HG03469 (cell line): ENCODE data around the gene ELAC2.

ENCODE experiments used
- ATAC-seq: cut with Tn5 transposase; IDR thresholded peaks from one replicate; pipeline ENCODE4 v1.9.1; 2021; ENCODE audit warnings: mild to moderate bottlenecking, moderate library complexity, moderate number of reproducible peaks; ENCODE audit not compliant: unreplicated experiment

The ELAC2 gene

GRCh38 chr17:13017655-13018459 is at the start of gene ELAC2:
ELAC2 (minus strand) TSS chr17:13018027; CDS start chr17:13017947, 80 bp downstream.
- peak; percentile 97 for ATAC-seq

- ATAC-seq, result no peak
These were observed 47.2 kb upstream of the ELAC2 start for GRCh38 chr17:13065032-13065431.

GRCh38 chr17:13055131-13055530 is 37.3 kb upstream of the ELAC2 start:
- no peak for ATAC-seq

GRCh38 chr17:13054666-13055065 is 36.8 kb upstream of the ELAC2 start:
- no peak for ATAC-seq

GRCh38 chr17:13051915-13052314 is 34.1 kb upstream of the ELAC2 start:
- ATAC-seq, result no peak

GRCh38 chr17:13047011-13047606 is 29.3 kb upstream of the ELAC2 start:
- no peak for ATAC-seq

GRCh38 chr17:13046361-13046760 is 28.5 kb upstream of the ELAC2 start:
- ATAC-seq, result no peak

- no peak for ATAC-seq
These were observed 26.8 kb upstream of the ELAC2 start for GRCh38 chr17:13044572-13045065.

- ATAC-seq, result no peak
These were observed 21.3 kb upstream of the ELAC2 start for GRCh38 chr17:13038931-13039665.

- ATAC-seq, result no peak
These were observed 18.9 kb upstream of the ELAC2 start for GRCh38 chr17:13036751-13037150.

GRCh38 chr17:13035420-13035819 is 17.6 kb upstream of the ELAC2 start:
- ATAC-seq, result no peak

- no peak for ATAC-seq
These were observed 14.0 kb upstream of the ELAC2 start for GRCh38 chr17:13031718-13032350.

- ATAC-seq, result no peak
These were observed 12.9 kb upstream of the ELAC2 start for GRCh38 chr17:13030459-13031300.

- no peak for ATAC-seq
These were observed 12.2 kb upstream of the ELAC2 start for GRCh38 chr17:13030056-13030455.

GRCh38 chr17:13029340-13029739 is 11.5 kb upstream of the ELAC2 start:
- ATAC-seq, result no peak

- ATAC-seq, result no peak
These were observed 9.4 kb upstream of the ELAC2 start for GRCh38 chr17:13027246-13027645.

GRCh38 chr17:13025687-13026086 is 7.9 kb upstream of the ELAC2 start:
- ATAC-seq, result no peak

- no peak for ATAC-seq
These were observed 7.4 kb upstream of the ELAC2 start for GRCh38 chr17:13025258-13025627.

- peak; percentile 65 for ATAC-seq
These were observed 6.9 kb upstream of the ELAC2 start for GRCh38 chr17:13024526-13025257.

GRCh38 chr17:13024016-13024415 is 6.2 kb upstream of the ELAC2 start:
- no peak for ATAC-seq
